ENCODE data around the gene RNF133. TPM values are rescaled to one million over a fixed set of nuclear protein-coding genes. Genes with fewer than 3 reads are reported as not detected.

RNF133 gene, protein sequence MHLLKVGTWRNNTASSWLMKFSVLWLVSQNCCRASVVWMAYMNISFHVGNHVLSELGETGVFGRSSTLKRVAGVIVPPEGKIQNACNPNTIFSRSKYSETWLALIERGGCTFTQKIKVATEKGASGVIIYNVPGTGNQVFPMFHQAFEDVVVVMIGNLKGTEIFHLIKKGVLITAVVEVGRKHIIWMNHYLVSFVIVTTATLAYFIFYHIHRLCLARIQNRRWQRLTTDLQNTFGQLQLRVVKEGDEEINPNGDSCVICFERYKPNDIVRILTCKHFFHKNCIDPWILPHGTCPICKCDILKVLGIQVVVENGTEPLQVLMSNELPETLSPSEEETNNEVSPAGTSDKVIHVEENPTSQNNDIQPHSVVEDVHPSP
- not detected in 2 replicates for total RNA-seq (2014; rRNA removed; shearing (Covaris generic))

DNA sequence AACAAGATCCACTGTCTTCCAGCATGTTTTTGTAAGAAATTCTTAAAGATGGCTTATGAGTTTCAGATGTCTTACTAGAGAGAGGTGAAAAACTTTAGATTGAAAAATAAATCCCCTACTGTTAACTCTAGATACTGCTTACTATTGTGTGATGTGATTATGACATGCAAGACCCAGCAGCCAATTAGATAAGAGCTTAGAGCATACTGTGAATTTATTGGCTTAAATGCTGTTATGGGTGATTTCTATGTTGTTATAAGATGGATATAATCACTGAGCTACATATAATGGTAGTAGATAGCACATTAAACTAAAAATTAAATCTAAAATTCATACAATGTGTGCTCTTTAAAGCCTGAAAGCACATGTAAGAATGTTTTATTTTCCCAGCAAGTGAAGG, at the start of gene RNF133:
TSS of gene RNF133 (minus strand) at position 101 of the 400 bp plus-strand sequence. CDS start 199 bp downstream, outside the sequence.
- no peak for DNase-seq (ENCODE audit: low spot score)

DNA sequence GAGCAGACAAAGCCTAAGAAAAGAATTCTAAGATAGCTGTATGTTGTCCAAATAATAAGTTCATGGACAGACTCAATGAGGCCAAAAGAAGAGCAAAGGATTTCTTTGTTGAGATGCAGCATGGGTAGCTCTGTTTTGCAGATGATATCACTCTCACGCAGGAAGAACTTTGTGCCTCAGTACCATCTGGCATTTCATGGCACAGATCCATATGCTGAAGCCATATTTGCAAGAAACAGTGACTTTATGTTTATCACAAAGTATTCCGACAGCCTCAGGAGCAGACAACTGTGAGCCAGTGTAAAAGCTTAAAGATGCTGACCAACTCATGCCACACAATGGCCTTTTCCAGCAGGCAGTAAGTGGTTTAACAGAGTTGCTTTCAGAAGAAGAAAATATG, 49.3 kb upstream of the RNF133 start:
- DNase-seq (ENCODE audit: low spot score), result no peak

DNA sequence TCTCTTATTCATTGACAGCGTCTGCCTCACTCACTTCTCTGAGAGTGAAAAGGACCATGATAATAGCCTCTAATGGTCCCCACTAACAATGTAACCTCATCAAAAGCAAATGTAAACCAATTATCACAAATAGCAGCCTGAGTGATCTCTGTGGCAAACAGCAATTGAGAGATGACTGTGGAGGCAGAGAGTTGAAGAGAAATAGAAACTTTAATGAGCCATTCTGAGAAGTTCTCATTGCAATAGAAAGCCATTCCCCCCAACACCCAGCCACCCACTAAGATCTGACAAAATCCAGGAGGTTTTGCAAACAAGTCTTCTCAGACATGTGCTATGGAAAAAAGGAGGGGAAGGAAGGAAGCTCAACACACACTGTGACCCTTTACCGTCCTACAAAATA, 48.0 kb upstream of the RNF133 start:
- no peak for DNase-seq (ENCODE audit: low spot score)

DNA sequence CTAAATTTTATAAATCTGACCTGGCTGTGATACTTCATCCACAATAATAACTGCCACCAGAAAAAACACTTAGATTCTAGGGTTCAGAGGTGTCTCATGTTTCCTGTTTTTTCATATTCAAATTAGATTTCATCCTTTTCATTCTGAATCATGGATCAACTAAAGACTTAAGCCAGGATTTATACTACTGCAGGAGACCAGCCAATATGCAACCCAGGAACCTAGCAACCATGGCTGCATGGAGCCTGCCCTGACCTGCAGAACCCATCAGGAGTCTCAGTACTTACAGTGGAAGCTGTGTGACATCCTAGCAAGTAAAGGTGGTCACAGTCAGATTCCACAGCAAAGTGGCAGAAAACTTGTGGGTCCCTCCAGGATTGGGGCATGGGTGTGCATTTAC, 44.3 kb upstream of the RNF133 start:
- DNase-seq (ENCODE audit: low spot score), result no peak

DNA sequence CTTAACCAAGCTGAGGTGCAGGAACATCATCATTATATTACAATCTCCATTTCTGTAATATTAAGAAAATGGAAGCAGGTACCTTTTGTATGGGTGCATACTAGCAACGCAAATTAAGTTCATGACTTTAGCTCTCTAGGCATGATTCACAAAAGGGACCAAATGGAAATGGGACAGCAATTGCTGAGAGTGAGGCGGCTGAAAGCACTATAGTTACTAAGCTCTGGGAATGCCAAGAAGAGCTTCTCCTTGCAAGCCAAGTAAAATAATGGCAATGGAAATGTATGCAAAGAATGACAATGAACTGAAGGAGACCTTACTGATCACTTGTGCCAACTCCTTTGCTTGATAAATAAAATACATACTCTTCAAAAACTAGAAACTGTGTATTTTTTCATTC, 40.0 kb upstream of the RNF133 start:
- no peak for DNase-seq (ENCODE audit: low spot score)

DNA sequence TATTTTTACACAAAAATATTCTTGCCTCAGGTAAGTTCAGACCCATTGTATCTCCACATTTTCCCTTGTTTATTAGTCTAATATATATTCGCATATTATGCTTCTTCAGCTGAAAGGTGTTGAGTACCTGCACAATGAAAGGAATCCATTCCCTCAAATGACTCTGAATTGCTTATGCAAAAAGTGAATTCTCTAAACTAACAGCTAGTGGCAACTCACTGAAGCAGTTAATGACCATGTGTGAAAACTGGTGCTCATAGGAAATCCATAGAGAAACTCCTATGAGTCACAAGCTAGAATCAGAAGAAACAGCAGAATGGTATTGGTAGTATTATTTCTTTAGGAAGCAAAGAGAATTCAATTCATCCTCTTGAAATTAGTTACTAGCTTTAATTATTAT, 37.3 kb upstream of the RNF133 start:
- no peak for DNase-seq (ENCODE audit: low spot score)

DNA sequence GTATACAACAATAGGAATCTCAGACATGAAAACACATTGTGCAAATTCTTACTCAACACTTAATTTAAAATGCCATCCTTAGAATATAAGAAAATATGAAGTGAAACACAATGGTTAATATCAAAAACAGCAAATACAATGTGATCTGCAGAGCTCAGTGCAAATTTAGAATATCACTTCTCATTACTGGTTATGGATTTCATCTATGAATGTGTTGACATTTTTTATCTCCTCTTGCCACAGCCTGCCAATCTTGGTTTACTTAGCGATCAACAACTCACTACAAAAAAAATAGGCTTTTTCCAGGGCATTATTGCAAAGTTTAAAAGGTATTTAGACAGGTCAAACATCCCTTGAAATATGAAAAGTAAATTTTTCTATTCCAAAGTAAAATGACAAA, 28.8 kb upstream of the RNF133 start:
- DNase-seq (ENCODE audit: low spot score), result no peak

DNA sequence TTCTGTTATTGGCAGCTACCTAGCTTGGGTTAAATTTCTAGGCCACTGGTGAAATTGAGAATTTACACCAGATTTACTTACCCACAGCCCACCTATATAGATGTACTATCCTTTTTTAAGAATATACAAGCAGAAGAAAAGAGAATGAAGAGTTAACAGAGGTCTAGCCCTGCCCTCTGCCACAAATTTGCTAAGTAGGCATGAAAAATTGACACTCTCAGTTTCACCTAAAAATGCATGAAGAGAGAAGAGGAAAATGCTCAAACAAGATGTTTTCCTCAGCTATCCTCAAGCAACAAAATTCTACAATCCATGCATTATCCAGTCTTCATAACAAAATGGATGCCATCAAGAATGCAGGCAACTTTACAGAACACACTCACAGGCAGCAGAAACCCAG, 28.4 kb upstream of the RNF133 start:
- DNase-seq (ENCODE audit: low spot score), result no peak

DNA sequence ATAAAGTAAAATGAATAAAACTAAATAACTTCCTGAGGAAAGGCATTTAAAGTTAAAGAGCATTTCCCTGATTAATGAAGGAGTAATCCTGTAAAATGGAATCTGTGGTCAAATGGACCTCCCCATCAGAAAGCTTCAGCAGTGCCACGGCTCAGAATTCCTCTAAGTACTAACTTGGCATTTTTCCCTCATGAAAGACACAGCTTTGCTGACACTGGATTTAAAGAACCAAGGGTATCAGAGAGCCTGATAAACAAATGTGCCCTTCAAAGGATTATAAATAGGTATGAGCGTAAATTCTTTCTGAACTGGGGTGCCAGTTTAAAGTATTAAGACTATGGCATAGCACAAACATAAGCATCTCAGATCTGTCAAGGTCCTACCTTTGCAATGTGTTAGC, 28.0 kb upstream of the RNF133 start:
- DNase-seq (ENCODE audit: low spot score), result no peak

DNA sequence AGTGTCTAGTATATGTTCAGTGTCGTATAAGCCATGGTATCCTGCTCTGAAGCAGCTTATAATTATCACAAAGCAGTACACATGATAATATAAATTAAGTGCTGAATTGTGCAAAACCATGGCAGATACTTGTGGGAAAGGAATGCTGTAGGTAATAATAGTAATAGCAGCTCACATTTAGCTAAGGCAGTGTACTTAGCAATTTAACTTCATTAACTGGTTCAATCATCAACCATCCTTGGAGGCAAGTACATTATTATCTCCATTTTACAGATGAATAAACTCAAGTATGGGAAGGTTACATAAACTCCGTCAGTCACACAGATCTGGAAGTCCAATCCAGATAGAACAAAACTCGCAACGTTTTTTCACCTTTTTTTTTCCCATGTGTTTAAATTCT, 25.4 kb upstream of the RNF133 start:
- DNase-seq (ENCODE audit: low spot score), result no peak

DNA sequence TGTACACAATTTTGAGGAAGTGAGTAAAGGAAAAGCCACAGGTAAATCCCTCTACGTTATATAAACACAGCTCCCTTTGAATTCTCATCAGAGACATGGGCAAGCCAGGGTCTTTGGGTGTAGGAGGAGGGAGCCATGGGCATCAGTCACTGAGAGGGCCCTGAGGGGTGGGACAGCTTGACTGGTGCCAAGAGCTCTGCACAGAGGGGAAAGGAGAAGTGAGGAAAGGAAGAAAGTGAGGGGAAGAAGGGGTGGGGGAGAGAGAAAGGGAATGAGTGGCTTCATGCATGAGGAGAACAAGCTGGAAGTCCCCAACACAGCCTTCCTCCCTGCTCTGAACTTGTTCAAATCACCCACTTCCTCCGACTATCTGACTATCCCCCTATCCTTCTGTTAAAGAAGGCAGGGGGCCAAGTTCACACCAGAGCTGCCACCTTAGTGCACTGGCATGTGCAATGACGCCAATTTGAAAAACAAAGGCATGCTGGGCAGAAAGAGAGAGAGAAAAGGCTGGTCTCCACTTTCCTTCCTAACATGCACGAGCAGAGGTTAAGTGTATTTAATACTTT, 20.2 kb upstream of the RNF133 start:
- no peak for DNase-seq (ENCODE audit: low spot score)

DNA sequence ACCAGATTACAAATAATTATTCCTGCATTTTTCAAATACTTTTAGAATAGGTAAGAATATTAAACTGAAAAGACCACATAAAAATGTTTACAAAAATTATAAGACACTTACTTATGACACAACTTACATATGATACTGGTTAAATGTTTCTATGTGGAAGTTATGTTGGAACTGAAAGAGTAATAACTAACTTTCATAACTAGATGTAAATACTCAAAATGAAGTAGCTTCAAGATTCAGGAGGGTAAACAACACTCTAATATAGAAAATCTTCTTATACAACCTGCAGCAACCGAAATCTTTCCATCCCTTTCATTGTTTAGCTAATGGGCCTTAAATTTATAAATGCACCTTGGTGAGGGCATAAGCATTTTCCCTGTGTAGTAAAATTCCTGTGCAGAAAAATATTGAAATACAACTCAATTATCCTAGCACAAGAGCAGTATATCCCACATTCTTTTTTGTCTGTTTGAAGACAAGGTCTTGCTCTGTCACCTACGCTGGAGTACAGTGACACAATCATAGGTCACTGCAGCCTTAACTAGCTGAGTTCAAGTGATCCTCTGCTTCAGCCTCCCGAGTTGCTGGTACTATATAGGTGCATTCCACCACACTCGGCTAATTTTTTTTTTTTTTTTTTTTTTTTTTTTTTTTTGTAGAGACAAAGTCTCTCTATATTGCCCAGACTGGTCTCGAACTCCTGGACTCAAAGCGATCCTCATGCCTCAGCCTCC, 18.6 kb upstream of the RNF133 start:
- DNase-seq (ENCODE audit: low spot score), result no peak

DNA sequence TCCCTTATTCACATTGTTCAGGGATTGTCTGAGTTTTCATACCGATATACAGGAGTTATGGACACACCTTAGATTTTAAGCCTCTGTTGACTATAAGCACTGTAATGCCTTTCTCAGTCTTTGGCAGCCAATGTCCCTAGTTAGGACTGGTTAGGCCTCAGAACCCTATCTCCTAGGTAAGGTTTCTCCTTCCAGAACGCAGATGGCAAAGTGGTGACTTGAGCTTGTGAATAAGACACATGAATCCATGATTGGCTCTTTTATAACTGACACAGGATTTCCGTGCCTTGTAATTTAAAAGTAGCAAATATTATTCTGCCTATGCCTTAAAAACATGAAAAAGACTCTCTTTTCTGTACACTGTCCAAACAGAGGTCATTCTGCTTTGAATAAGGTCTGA, 16.3 kb upstream of the RNF133 start:
- DNase-seq (ENCODE audit: low spot score), result no peak

DNA sequence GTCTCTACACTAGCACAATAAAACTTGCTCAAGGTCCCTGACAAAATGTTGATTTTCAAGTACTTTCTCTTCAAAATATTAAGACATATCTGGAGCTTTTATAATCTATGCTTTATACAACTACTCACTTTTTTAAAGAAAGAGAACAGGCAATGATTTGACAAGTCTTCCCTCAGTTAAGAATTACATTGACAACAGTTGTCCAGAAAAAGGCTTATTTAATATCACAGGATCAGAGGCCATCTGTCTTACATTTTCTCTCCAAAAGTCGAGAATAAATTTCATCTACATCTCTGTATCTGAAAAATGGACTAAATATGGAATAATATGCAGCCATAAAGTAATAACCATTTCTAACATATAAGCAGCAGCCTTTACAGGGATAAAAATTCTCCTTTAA, 12.0 kb upstream of the RNF133 start:
- no peak for DNase-seq (ENCODE audit: low spot score)

DNA sequence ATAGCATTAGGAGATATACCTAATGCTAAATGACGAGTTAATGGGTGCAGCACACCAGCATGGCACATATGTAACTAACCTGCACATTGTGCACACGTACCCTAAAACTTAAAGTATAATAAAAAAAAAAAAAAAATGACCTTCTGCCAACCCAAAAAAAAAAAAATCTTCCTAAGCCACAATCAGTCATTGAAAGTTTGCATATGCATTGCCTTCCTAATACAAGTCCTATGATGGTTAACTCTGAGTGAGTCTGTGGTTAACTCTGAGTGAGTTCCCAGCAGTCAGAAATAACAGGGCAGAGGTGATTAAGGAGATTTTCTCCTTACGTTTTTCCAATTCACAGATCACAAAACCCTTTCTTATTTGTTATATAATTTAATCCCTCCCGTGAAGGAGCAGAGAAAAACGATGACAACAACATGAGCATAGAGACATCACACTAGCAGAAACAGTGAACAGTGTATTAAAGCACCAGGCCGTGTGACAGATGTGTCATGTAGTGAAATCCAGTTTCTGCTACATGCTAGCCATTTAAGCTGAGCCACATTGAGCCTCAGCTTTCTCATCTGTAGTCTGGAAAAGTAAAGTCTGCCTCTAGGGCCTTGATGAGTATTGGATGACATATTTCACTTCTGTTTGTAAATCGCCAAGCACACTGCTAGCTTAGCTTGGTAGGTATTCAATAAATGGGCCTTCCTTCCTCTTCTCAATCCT, 11.2 kb upstream of the RNF133 start:
- DNase-seq (ENCODE audit: low spot score), result no peak

DNA sequence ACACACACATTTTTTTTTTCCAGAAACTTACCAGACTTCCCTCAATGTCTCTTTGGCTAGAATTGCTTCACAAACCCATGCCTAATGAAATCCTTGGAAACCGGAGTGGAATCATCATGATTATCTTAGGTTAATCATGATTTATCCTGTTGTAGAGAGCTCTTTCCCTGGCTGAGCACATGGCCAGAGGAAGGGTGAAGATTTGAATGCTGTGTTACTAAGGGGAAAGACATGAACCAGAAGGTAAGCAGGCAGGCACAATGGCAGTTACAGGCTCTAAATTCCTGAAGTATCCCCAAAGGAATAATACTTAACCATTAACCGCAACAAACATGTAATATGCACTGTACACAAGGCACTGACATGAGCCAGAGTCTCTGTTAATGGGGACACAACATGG, 7.9 kb upstream of the RNF133 start:
- no peak for DNase-seq (ENCODE audit: low spot score)

DNA sequence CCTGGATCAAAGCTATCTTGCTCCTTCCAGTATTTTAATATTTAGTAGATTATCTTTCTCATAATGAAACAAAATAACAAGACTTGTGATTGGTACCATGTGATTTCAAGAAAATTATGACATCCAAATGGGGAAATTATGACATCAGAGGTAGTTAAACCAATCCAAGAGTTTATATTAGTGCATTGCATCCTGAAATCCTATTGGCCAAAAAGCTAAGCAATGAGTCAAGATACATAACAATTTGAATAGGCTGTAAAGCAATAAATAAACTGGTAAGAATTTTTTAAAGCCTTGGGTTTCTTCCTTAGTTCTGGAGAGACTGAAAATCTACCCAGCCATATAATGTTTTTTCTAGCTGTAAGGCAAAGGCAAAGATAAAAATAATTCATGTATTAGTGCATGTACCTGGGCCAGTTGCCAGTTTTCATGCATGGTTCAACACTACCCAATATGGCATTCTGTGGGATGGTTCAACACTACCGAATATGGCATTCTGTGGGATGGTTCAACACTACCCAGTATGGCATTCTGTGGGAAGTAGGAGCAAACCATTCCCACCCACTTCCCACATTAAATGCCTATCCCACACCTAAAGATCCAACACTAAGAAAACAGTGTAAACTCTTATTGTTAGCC, 4.1 kb upstream of the RNF133 start, which contains the start of gene RNF148:
TSS of gene RNF148 (minus strand) at position 51 of the 639 bp plus-strand sequence. CDS start 172 bp downstream, outside the sequence.
- no peak for DNase-seq (ENCODE audit: low spot score)

DNA sequence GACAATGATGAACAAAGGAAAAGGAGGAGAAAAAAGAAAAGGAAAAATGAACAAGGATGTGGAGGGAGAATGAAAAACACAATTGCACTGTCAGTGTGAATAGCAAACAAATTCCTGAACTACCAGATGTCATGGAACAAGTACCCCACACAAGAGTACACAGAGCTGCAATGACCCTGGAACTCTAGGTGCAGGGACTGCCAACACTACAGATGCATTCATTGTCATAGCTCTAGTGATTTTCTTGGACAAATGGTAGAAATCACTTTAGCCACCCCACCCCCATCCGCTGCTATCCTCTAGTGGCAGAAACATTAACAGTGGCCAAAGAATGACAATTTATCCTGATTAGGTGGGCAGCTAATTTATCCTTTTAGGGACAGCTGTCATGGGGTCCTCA, 3.1 kb downstream of the RNF133 start:
- DNase-seq (ENCODE audit: low spot score), result no peak

DNA sequence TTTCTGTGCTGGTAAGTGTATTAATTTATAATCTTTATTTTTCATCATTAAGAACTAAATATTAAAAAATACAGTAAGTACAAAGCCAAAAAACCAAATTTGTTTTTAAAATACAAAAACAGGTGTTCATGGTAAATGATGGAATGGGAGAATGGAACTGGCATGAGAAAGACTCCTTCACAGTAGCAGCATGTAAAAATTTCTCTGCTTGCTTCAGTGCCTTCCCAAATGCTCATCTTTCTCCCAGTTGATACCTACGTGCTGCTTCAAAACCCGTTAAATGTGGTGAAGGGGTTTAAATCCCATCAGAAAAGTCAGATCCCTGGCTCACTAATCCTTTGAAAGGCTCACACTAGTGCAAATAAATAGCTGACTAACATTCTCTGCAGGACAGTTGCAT, 4.2 kb downstream of the RNF133 start:
- no peak for DNase-seq (ENCODE audit: low spot score)

DNA sequence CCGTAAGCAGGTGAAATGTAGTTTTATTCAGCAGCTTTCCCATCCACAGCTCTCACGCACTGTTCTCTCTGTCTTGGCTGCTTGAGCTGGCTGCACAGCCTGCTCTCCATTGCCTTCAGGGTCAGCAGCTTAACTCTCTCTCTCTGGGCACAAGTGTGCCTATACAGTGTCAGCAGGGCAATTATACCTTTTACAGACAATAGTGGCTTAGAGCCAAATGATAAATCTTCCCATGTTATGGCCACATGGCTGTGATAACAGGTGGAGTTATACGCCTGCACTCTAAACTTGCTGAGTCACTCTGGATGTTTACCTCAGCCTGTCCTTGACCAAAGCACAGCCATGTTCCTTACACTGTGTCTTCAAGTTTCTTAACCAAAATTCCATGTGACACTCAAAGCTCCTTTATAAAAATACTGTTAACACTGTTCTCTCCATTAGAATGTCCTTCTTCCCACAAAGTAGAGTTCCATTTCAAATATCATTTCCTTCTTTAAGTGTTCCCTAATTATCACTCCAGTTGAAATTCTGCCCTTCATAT, 6.1 kb downstream of the RNF133 start:
- no peak for DNase-seq (ENCODE audit: low spot score)

DNA sequence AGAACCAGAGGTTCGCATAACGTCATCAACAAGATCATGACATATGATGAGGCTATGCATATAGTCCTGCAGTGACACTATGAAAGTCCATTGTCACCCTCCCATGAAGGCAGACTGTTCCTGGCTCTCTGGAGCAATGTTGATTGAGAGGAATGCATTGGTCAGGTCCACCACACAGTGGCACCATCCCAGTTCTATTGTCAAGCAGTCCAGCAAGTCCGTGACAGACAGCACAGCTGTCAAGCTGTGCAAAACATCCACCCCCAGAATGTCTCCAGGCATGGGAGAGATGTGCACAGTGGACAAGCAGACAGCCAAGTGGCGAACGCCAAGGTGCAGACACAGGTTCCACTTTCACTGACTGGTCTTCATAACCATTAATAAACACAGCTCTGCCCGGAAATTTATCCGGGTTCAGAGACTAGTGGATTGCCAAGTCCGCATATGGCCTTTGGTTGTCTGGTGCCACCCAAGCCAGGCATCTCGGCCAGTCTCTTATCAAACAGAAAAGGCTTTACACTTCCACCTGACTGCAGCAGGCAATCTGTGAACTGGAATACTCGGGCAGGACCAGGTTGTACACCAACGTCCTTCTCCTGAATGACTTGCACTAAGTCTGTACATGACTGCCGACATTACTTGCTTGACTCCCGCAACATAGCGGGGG, 7.2 kb downstream of the RNF133 start:
- no peak for DNase-seq (ENCODE audit: low spot score)

Measured in H4 (cell line).